Measurements from ENCODE around the gene DIO3.

DNA sequence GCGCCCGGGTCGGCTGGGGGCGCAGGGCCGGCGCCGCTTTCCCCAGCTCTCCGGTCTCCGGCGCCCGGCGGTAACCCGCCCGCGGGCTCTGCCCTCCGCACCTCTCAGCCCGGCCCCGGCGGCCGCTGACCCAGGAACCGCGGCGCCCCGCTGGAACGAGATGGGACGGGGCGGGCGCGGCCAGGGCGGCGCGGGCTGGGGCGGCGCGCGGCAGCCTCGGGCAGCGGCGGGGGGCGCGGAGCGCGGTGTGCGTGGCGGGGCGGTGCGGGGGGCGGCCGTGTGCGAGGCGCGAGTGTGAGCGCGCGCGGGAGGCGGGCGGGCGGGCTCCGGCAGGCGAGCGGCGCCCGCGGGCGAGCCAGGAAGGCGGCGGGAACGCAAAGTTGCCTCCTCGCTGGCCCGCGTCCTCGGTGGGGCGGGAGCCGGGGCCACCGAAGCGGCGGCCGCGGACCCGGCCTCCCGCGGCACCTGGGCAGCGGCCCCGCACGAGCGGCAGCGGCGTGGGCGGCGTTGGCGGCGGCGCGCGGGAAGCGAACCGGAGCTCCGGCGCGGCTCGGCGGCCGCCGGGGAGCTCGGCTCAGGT lies 671 bp upstream of the DIO3 start:
- TF ChIP-seq, protein P1, sequence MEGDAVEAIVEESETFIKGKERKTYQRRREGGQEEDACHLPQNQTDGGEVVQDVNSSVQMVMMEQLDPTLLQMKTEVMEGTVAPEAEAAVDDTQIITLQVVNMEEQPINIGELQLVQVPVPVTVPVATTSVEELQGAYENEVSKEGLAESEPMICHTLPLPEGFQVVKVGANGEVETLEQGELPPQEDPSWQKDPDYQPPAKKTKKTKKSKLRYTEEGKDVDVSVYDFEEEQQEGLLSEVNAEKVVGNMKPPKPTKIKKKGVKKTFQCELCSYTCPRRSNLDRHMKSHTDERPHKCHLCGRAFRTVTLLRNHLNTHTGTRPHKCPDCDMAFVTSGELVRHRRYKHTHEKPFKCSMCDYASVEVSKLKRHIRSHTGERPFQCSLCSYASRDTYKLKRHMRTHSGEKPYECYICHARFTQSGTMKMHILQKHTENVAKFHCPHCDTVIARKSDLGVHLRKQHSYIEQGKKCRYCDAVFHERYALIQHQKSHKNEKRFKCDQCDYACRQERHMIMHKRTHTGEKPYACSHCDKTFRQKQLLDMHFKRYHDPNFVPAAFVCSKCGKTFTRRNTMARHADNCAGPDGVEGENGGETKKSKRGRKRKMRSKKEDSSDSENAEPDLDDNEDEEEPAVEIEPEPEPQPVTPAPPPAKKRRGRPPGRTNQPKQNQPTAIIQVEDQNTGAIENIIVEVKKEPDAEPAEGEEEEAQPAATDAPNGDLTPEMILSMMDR (conservative IDR thresholded peaks at IDR 0.05 in 1 of 2, IDR thresholded peaks at IDR 0.05 in 1 of 2; ENCODE audit: extremely low read depth in 1 of 2, insufficient read depth in 1 of 2, low read depth in 1 of 2, low read length in 2 of 2), result no peak
- TF ChIP-seq EZH2 (IDR thresholded peaks at IDR 0.05; ENCODE audit: borderline replicate concordance, low read length), result no peak

Measured in mammary epithelial cell (primary cell).